CD4-positive, CD25-positive, alpha-beta regulatory T cell (primary cell): Measurements from ENCODE around the gene MAP4K5. TPM values are rescaled to one million over a fixed set of nuclear protein-coding genes. Genes with fewer than 3 reads are reported as not detected.

Experiments
- ATAC-seq, 2 donors: fragments of 150-1000 bp; cut with Tn5 transposase; one replicate each; pipeline ENCODE4 v1.10.0; 2021; ENCODE audit warnings: low read depth in 2 of 2, moderate number of reproducible peaks in 2 of 2, moderate library complexity in 1 of 2
- DNase-seq, 3 donors: peaks; one replicate each; pipeline versions ENCODE4 v3.0.0 to v3.0.0-alpha.2; 2012 to 2022; ENCODE audit warnings: mixed read lengths in 1 of 3
- H3K27ac ChIP-seq: one replicate; pipeline ENCODE4 v1.7.0; 2013; ENCODE audit warnings: mild to moderate bottlenecking, low read length; ENCODE audit not compliant: insufficient read depth, poor library complexity, severe bottlenecking
- H3K27me3 ChIP-seq: one replicate; pipeline ENCODE4 v1.7.0; 2013; ENCODE audit warnings: low read length; ENCODE audit not compliant: control insufficient read depth, insufficient read depth
- H3K36me3 ChIP-seq: one replicate; pipeline ENCODE4 v1.7.0; 2013; ENCODE audit warnings: mild to moderate bottlenecking, low read length, moderate library complexity; ENCODE audit not compliant: control insufficient read depth, insufficient read depth
- H3K4me1 ChIP-seq: 2 replicates; pipeline ENCODE4 v1.7.0; 2013; ENCODE audit warnings: mild to moderate bottlenecking, low read length; ENCODE audit not compliant: insufficient read depth, control insufficient read depth, poor library complexity, severe bottlenecking
- H3K4me3 ChIP-seq: one replicate; pipeline ENCODE4 v1.7.0; 2013; ENCODE audit warnings: low read depth, mild to moderate bottlenecking, low read length, moderate library complexity
- H3K9me3 ChIP-seq, 2 experiments: 1 replicate in 1 of 2; 2 replicates in 1 of 2; pipeline ENCODE4 v1.7.0; 2013; ENCODE audit warnings: low read length in 2 of 2, mild to moderate bottlenecking in 1 of 2, moderate library complexity in 1 of 2; ENCODE audit not compliant: control insufficient read depth in 2 of 2
- H3K27ac Mint-ChIP-seq, 3 donors: one replicate each; pipeline ENCODE4 v1.8.0; 2020 to 2022; ENCODE audit warnings: mild to moderate bottlenecking in 3 of 3, mixed read lengths in 3 of 3, moderate library complexity in 2 of 3
- H3K27me3 Mint-ChIP-seq: one replicate; pipeline ENCODE4 v1.8.0; 2022; ENCODE audit warnings: mild to moderate bottlenecking, mixed read lengths
- H3K36me3 Mint-ChIP-seq: one replicate; pipeline ENCODE4 v1.8.0; 2020; ENCODE audit warnings: mixed read lengths
- H3K4me1 Mint-ChIP-seq, 4 donors: one replicate each; pipeline ENCODE4 v1.8.0; 2020 to 2022; ENCODE audit warnings: mixed read lengths in 4 of 4, mild to moderate bottlenecking in 1 of 4
- H3K4me3 Mint-ChIP-seq, 4 donors: one replicate each; pipeline ENCODE4 v1.8.0; 2020 to 2022; ENCODE audit warnings: mild to moderate bottlenecking in 4 of 4, mixed read lengths in 4 of 4, moderate library complexity in 3 of 4
- H3K9me3 Mint-ChIP-seq, 7 donors: one replicate each; pipeline ENCODE4 v1.8.0; 2020 to 2022; ENCODE audit warnings: mixed read lengths in 7 of 7, mild to moderate bottlenecking in 3 of 7, moderate library complexity in 2 of 7
- polyA plus RNA-seq, 4 donors: library from polyadenylated mRNA; unstranded; fragments of 300-500 nt; fragmentation: Illumina TruSeq; gene quantifications; one replicate each; pipeline ENCODE4 v1.2.3, GENCODE V29; 2021
- total RNA-seq: library from RNA; stranded (reverse); gene quantifications from one replicate; pipeline ENCODE4 v1.2.3, GENCODE V29; 2022

MAP4K5 gene
- total and polyA plus RNA-seq, 5 donors from 2014 or later: 13.2 to 45.4 (median 22.5) TPM

GRCh38 chr14:50451854-50452253 is 80.5 kb downstream of the MAP4K5 start:
- no peaks in the 10 kb centered on the region for H3K27me3 Mint-ChIP-seq

DNA sequence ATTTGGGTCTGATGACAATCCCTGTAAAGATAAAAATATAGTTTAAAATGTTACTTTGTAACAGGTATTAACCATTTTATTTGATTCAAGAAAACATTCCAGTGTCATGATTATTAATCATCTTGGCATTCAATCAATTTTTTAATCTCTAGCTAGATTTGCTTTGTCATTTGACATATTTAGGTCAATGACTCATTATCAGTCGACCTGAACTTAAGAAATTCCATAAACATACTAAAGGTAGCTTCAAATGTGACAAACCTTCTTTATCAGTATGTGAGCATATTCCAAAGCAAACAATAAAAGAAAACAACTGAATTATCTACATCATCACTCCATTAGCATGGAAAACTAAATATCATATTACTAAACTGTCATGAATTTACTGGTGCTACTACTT is 84.9 kb downstream of the MAP4K5 start:
- peaks cover 0 to 8% (median 0%) of the 10 kb centered on the region in 7 donors for H3K9me3 Mint-ChIP-seq
- H3K27me3 Mint-ChIP-seq: no peaks in the 10 kb centered on the region
- DNase-seq: no peak
- peaks cover 72% of the 10 kb centered on the region for H3K36me3 ChIP-seq
- no peak for ATAC-seq
- no peaks in the 10 kb centered on the region for H3K27me3 ChIP-seq
- no peak overlapping the region for H3K27ac Mint-ChIP-seq
- H3K36me3 Mint-ChIP-seq: peaks cover 38% of the 10 kb centered on the region
- H3K4me1 Mint-ChIP-seq: peaks cover 0 to 7% (median under 1%) of the 10 kb centered on the region in 4 donors
- no peak overlapping the region for H3K4me3 ChIP-seq
- no peak overlapping the region for H3K27ac ChIP-seq
- no peak overlapping the region for H3K4me3 Mint-ChIP-seq
- no peaks in the 10 kb centered on the region for H3K4me1 ChIP-seq
- no peaks in the 10 kb centered on the region for H3K9me3 ChIP-seq

More at GRCh38 chr14:50451854-50452253, 80.5 kb downstream of the MAP4K5 start:
- ATAC-seq (no peak), DNase-seq (no peak)
- peaks cover 0 to 7% (median 1%) of the 10 kb centered on the region in 4 donors for H3K4me1 Mint-ChIP-seq
- Histone ChIP-seq H3K4me3 (no peak overlapping the region), H3K9me3 (no peaks in the 10 kb centered on the region), H3K27ac (no peak overlapping the region), H3K4me1 (no peaks in the 10 kb centered on the region), H3K27me3 (no peaks in the 10 kb centered on the region), H3K36me3 (peaks cover 70% of the 10 kb centered on the region)
- H3K27ac Mint-ChIP-seq: no peak overlapping the region
- H3K36me3 Mint-ChIP-seq: peaks cover 54% of the 10 kb centered on the region
- H3K4me3 Mint-ChIP-seq: no peak overlapping the region
- peaks cover 0 to 8% (median 0%) of the 10 kb centered on the region in 7 donors for H3K9me3 Mint-ChIP-seq

DNA sequence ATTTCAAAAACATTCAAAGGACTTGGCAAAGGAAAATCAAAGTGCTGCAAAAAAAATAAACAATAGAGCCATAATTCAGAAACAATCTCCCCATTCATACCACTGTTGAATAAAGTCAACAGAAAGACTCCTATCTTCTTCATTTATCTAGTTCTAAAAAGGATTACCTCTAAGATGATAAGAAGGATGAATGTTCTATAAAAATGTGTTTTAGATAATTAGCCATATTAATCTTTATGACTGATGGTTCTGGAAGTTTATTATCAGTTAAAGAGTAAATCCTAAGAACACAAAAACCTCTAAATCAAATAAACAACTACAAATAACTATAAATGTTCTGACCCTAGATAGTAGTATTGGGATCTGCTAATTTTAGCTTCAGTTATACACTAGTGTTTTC is 97.8 kb downstream of the MAP4K5 start:
- H3K4me1 Mint-ChIP-seq: peaks cover 0 to 2% (median under 1%) of the 10 kb centered on the region in 4 donors
- no peak overlapping the region for H3K27ac Mint-ChIP-seq
- DNase-seq: no peak
- ATAC-seq: no peak
- no peaks in the 10 kb centered on the region for H3K27me3 Mint-ChIP-seq
- Histone ChIP-seq H3K4me3 (no peak overlapping the region), H3K9me3 (peaks cover 0 to 4% of the 10 kb centered on the region in 2 experiments), H3K27ac (no peak overlapping the region), H3K4me1 (no peaks in the 10 kb centered on the region), H3K27me3 (no peaks in the 10 kb centered on the region), H3K36me3 (peaks cover 53% of the 10 kb centered on the region)
- H3K4me3 Mint-ChIP-seq: no peak overlapping the region
- peaks cover 0 to 7% (median 2%) of the 10 kb centered on the region in 7 donors for H3K9me3 Mint-ChIP-seq
- peaks cover 66% of the 10 kb centered on the region for H3K36me3 Mint-ChIP-seq

DNA sequence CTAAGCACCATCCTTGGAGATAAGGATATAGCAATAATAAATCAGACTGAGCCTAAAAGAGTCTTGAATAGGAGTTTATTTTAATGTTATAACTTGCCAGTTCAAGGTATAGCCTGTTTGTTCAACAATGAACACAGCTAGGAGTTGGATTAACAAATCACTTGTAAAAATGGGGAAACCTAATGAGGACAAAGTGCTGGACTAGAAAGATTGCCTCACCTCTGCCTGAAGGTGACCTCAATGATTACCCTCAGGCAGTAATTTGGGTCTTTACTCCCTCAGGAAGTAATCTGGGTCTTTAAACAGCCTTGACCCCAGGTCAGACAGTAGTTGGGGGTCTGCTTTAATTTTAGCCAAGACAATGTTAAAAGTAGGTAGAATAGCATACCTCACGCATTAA is 100.2 kb downstream of the MAP4K5 start:
- no peak overlapping the region for H3K4me3 ChIP-seq
- Mint-ChIP-seq H3K4me3 (no peak overlapping the region), H3K27me3 (no peaks in the 10 kb centered on the region), H3K36me3 (peaks cover 55% of the 10 kb centered on the region), H3K27ac (no peak overlapping the region), H3K4me1 (peaks cover 0 to 5% (median 2%) of the 10 kb centered on the region in 4 donors), H3K9me3 (peaks cover 0 to 4% (median 0%) of the 10 kb centered on the region in 7 donors)
- no peaks in the 10 kb centered on the region for H3K27me3 ChIP-seq
- H3K4me1 ChIP-seq: no peaks in the 10 kb centered on the region
- DNase-seq (no peak), ATAC-seq (no peak)
- peaks cover 0 to 4% of the 10 kb centered on the region in 2 experiments for H3K9me3 ChIP-seq
- H3K27ac ChIP-seq: no peak overlapping the region
- peaks cover 40% of the 10 kb centered on the region for H3K36me3 ChIP-seq

DNA sequence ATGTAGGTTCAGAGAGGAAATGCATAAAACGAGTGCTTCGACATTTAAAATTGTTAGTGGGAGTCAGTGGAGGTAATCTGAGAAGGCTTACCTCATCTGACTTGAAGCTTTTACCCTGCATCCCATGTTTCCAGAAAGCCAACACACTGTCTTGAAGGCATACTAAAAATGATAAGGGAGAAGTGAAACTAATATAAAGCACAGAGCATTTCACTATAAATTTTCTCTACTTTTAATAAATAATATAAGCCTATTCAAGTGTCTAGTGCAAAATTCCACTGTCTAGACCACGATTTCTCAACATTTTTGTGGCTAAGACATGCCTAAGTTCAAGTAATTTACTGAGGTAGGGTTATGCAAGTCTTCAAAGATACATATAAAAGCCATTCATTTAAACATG is 106.6 kb downstream of the MAP4K5 start:
- Histone ChIP-seq H3K4me1 (no peaks in the 10 kb centered on the region), H3K4me3 (no peak overlapping the region), H3K9me3 (no peaks in the 10 kb centered on the region), H3K27me3 (no peaks in the 10 kb centered on the region), H3K36me3 (peaks cover 40% of the 10 kb centered on the region), H3K27ac (no peak overlapping the region)
- H3K27ac Mint-ChIP-seq: no peak overlapping the region
- H3K36me3 Mint-ChIP-seq: peaks cover 28% of the 10 kb centered on the region
- ATAC-seq: no peak
- DNase-seq: no peak
- no peak overlapping the region for H3K4me3 Mint-ChIP-seq
- no peaks in the 10 kb centered on the region for H3K9me3 Mint-ChIP-seq
- no peaks in the 10 kb centered on the region for H3K27me3 Mint-ChIP-seq
- peaks cover 0 to 5% (median 2%) of the 10 kb centered on the region in 4 donors for H3K4me1 Mint-ChIP-seq

DNA sequence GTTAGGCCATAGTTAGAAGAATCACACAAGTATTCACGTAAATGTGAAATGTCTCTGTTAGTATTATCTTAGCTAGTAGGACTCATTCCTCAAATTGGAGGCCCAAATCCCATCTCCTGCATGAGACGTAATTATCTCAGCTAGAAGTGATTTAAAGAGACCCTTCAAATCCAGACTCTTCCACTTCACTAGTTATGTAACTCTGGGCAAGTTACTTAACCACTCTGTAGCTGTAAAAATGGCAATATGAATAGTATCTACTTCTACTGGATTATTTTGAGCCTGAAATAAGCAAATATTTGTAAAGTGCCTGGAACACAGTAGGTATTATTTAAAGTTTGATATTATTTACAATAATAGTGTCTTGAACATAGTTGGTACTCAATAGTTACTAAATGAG is 107.3 kb downstream of the MAP4K5 start:
- H3K27ac ChIP-seq: no peak overlapping the region
- H3K4me3 Mint-ChIP-seq: no peak overlapping the region
- no peak overlapping the region for H3K4me3 ChIP-seq
- H3K27me3 ChIP-seq: no peaks in the 10 kb centered on the region
- peaks cover 31% of the 10 kb centered on the region for H3K36me3 Mint-ChIP-seq
- no peaks in the 10 kb centered on the region for H3K27me3 Mint-ChIP-seq
- peaks cover 0 to 5% (median 2%) of the 10 kb centered on the region in 4 donors for H3K4me1 Mint-ChIP-seq
- H3K27ac Mint-ChIP-seq: no peak overlapping the region
- no peaks in the 10 kb centered on the region for H3K9me3 Mint-ChIP-seq
- H3K36me3 ChIP-seq: peaks cover 45% of the 10 kb centered on the region
- no peak for ATAC-seq
- H3K4me1 ChIP-seq: no peaks in the 10 kb centered on the region
- H3K9me3 ChIP-seq: no peaks in the 10 kb centered on the region
- DNase-seq: no peak

- Histone ChIP-seq H3K27ac (no peak overlapping the region), H3K27me3 (no peaks in the 10 kb centered on the region), H3K4me1 (no peaks in the 10 kb centered on the region), H3K4me3 (no peak overlapping the region), H3K9me3 (no peaks in the 10 kb centered on the region), H3K36me3 (peaks cover 51% of the 10 kb centered on the region)
- DNase-seq (no peak), ATAC-seq (no peak)
- H3K4me1 Mint-ChIP-seq: peaks cover 0 to 8% (median 0%) of the 10 kb centered on the region in 4 donors
- H3K27me3 Mint-ChIP-seq: no peaks in the 10 kb centered on the region
- no peak overlapping the region for H3K4me3 Mint-ChIP-seq
- no peaks in the 10 kb centered on the region for H3K9me3 Mint-ChIP-seq
- no peak overlapping the region for H3K27ac Mint-ChIP-seq
- H3K36me3 Mint-ChIP-seq: peaks cover 41% of the 10 kb centered on the region
Measured at GRCh38 chr14:50423529-50423928, 108.8 kb downstream of the MAP4K5 start.

DNA sequence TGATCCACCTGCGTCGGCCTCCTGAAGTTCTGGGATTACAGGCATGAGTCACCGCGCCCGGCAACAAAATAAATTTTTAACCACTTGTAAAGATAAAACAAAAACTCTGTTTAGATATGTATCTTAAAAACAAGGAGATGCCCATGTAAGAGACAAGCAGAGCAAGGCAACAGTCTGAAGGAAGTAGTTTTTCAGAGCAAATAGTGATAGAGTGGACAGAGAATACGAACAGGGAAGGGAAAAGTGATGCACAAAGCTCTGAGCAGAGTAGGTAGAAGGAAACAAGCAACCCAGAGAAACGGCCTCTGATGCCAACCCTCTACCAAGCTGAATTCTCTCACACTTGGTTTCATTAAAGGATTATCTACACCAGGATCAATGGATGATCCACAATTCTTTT is 110.9 kb downstream of the MAP4K5 start:
- peaks cover 53% of the 10 kb centered on the region for H3K36me3 Mint-ChIP-seq
- H3K4me3 Mint-ChIP-seq: no peak overlapping the region
- peaks cover 48% of the 10 kb centered on the region for H3K36me3 ChIP-seq
- no peak overlapping the region for H3K4me3 ChIP-seq
- peaks cover 0 to 2% (median 0%) of the 10 kb centered on the region in 7 donors for H3K9me3 Mint-ChIP-seq
- no peaks in the 10 kb centered on the region for H3K4me1 ChIP-seq
- no peak overlapping the region for H3K27ac Mint-ChIP-seq
- DNase-seq: no peak
- H3K27ac ChIP-seq: no peak overlapping the region
- peaks cover 0 to 4% (median 0%) of the 10 kb centered on the region in 4 donors for H3K4me1 Mint-ChIP-seq
- no peaks in the 10 kb centered on the region for H3K27me3 Mint-ChIP-seq
- no peaks in the 10 kb centered on the region for H3K27me3 ChIP-seq
- no peak for ATAC-seq
- no peaks in the 10 kb centered on the region for H3K9me3 ChIP-seq
